Psoas muscle (tissue), 8 donors: Measurements from ENCODE around the gene KREMEN2. TPM values are rescaled to one million over a fixed set of nuclear protein-coding genes. Genes with fewer than 3 reads are reported as not detected.

Experiments used
- ATAC-seq, 4 donors: fragments of 200-7000 bp; cut with Tn5 transposase; one replicate each; pipeline ENCODE4 v1.9.1; 2020; ENCODE audit warnings: moderate library complexity in 3 of 4, mild to moderate bottlenecking in 2 of 4
- DNase-seq, 2 donors: peaks; one replicate each; pipeline ENCODE4 v3.0.0-alpha.2; 2020
- H3K27ac ChIP-seq: fragments of 200-600 bp; one replicate; pipeline ENCODE4 v1.8.0; 2022
- H3K27me3 ChIP-seq, 3 donors: fragments of 200-600 bp in 1 of 3; one replicate each; pipeline versions ENCODE4 v1.6.1 to v1.8.0; 2013 to 2022; ENCODE audit warnings: low read length in 2 of 3, mild to moderate bottlenecking in 2 of 3, moderate library complexity in 1 of 3; ENCODE audit not compliant: insufficient read depth in 3 of 3
- H3K36me3 ChIP-seq, 2 donors: fragments of 200-600 bp in 1 of 2; one replicate each; pipeline versions ENCODE4 v1.6.1 to v1.8.0; 2013 to 2022; ENCODE audit warnings: low read depth in 1 of 2, mild to moderate bottlenecking in 1 of 2, moderate library complexity in 1 of 2; ENCODE audit not compliant: insufficient read depth in 1 of 2
- H3K4me1 ChIP-seq: fragments of 200-600 bp; one replicate; pipeline ENCODE4 v1.8.0; 2022
- H3K4me3 ChIP-seq: fragments of 200-600 bp; one replicate; pipeline ENCODE4 v1.8.0; 2022; ENCODE audit warnings: mild to moderate bottlenecking
- H3K9me3 ChIP-seq: fragments of 200-600 bp; one replicate; pipeline ENCODE4 v1.8.0; 2022
- WGBS, 3 donors: extraction: QIAGEN DNeasy Blood & Tissue Kit; methylation state at CpG; one replicate each; pipeline versions ENCODE4 v1.1.6 to v1.1.7; 2013; 5-methylcytosine and 5-hydroxymethylcytosine counted together
- intact Hi-C, 2 donors: fragments of 100-400 bp; cut with DNase I; formaldehyde crosslinking; loops; one replicate each; pipeline versions ENCODE4 v1.11.0 to v1.14.2; 2022
- polyA plus RNA-seq, 3 donors: library from polyadenylated mRNA; stranded (reverse); fragments of 200-250 nt; gene quantifications; one replicate each; pipeline ENCODE4 v1.2.3, GENCODE V29; 2013
- total RNA-seq, 4 donors: library from RNA; stranded (reverse); fragmentation: NEBNext Ultra II Directional in 2 of 4; extraction: Animal tissue kit (Norgen Biotek cat#: 25700) in 2 of 4; gene quantifications; one replicate each; pipeline versions ENCODE4 v1.2.1 to v1.2.4, GENCODE V29; 2021 to 2023
- TF ChIP-seq, protein P1 (sequence below): fragments of 200-600 bp; IDR thresholded peaks from one replicate; pipeline ENCODE4 v1.8.0; 2022; ENCODE audit warnings: antibody characterized with exemption
- donor health status: healthy with polysubstance abuse.
- donor health status: DM: no; HTN: no; CAD: no; lungs with moderate emphysema.
- donor health status: Bipolar disorder and iron deficiency.
- donor health status: healthy.
- donor health status: DM: yes; HTN: yes; CAD: no.
- donor health status: DM: no; HTN: no; CAD: no.
- donor health status: DM: no; HTN: no; CAD: no.
- donor health status: DM: yes; HTN: yes; CAD: no.

Gene KREMEN2
- total and polyA plus RNA-seq, 7 donors = 0.01 to 0.04 TPM; not detected in 5

DNA sequence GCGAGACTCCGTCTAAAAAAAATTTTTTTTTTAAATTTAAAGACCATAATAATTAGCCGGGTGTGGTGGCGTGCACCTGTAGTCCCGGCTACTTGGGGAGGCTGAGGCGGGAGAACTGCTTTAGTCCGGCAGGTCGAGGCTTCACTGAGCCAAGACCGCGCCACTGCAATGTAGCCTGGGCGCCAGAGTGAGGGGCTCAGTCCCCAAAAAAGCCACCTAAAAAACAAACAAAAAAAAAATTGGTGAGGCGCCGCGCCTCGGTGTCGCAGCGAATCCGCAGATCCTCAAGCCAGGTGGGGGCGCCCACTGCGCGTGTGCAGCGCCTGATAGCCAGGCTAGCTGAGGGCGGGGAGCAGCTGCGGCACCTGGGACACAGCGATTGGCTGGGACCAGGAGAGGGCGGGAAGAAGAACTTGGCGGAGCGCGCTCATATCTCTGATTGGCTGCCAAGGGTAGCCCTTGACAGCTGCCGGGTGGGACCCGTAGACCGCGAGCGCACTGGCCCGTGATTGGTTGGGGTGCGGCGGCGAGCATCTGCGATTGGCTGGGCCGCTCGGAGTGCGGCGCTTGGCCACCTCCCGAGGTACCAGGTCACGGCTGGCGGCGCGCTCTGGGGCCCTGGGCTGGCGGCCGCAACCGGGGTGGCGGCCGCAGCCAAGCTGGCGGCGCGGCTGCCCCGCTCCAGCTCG, 39.7 kb downstream of the KREMEN2 start:
- TF ChIP-seq, protein P1, sequence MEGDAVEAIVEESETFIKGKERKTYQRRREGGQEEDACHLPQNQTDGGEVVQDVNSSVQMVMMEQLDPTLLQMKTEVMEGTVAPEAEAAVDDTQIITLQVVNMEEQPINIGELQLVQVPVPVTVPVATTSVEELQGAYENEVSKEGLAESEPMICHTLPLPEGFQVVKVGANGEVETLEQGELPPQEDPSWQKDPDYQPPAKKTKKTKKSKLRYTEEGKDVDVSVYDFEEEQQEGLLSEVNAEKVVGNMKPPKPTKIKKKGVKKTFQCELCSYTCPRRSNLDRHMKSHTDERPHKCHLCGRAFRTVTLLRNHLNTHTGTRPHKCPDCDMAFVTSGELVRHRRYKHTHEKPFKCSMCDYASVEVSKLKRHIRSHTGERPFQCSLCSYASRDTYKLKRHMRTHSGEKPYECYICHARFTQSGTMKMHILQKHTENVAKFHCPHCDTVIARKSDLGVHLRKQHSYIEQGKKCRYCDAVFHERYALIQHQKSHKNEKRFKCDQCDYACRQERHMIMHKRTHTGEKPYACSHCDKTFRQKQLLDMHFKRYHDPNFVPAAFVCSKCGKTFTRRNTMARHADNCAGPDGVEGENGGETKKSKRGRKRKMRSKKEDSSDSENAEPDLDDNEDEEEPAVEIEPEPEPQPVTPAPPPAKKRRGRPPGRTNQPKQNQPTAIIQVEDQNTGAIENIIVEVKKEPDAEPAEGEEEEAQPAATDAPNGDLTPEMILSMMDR = peak; percentile 33
- Histone ChIP-seq H3K27ac (no peak overlapping the region), H3K4me3 (peak overlapping the region; percentile 13), H3K36me3 (peaks cover 0 to 22% of the 10 kb centered on the region in 2 donors), H3K4me1 (peaks cover 3% of the 10 kb centered on the region), H3K9me3 (no peaks in the 10 kb centered on the region), H3K27me3 (peaks cover 0 to 4% (median 0%) of the 10 kb centered on the region in 3 donors)
- peak; percentile 95 to 98 for DNase-seq
- peak; percentile 97 to 99 (median 98) for ATAC-seq
- intact Hi-C loops = no loop called here
- WGBS, 3 donors = 6 to 11% (median 6%) methylated on average over 37 to 58 of the region's 58 CpGs

DNA sequence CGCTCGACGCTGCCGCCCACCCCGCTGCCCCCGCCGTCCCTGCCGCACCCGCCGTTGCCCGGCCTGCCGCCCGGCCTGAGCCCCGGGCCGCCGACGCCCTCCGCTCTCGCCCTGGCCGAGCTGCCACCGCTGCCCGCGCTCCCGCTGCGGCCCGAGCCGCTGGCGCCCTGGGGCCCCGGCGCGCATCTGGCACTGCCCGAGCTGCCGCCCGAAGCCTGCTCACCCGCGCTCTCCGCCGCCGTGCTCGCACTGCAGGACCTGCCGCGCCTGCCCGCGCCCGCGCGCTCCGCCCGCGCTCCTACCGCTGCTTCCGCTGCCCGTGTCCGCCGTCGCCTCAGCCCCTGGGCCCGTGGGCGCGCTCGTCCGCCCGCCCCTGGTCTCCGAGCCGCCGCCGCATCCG, 40.2 kb downstream of the KREMEN2 start:
- Histone ChIP-seq H3K4me3 (no peak overlapping the region), H3K9me3 (no peaks in the 10 kb centered on the region), H3K27ac (no peak overlapping the region), H3K36me3 (peaks cover 0 to 22% of the 10 kb centered on the region in 2 donors), H3K27me3 (peaks cover 0 to 4% (median 0%) of the 10 kb centered on the region in 3 donors), H3K4me1 (peaks cover 3% of the 10 kb centered on the region)
- intact Hi-C loops = no loop called here
- DNase-seq = peak in 1 of 2 donors; percentile 39
- ATAC-seq = no peak
- WGBS, 3 donors = 0 to 1% (median 0%) methylated on average over 8 to 66 of the region's 67 CpGs
- TF ChIP-seq, protein P1 = no peak

DNA sequence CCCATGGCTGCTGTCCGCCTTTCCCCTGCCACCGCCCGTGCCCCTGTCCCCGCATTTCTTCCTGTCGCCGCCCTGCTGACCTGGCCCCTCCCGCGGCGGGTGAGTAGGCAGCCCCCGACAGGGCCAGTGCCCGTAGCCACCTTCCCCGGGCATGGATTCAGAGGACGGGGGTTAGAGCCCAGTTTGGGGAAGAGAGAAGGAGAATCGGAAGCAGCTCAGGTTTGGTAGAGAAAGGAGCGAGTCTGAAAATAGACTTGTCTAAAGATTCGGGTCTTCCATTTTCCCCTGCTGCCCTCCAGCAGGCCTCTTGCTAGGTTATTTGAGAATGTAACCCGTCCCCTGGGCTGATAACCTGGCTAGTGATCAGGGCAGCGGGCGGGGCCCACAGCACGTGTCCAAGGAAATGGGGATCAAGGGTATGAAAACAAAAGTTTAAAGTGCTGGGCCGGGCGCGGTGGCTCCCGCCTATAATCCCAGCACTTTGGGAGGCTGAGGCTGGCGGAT, 40.8 kb downstream of the KREMEN2 start:
- Histone ChIP-seq H3K36me3 (peaks cover 0 to 22% of the 10 kb centered on the region in 2 donors), H3K4me1 (peaks cover 3% of the 10 kb centered on the region), H3K27me3 (peaks cover 0 to 4% (median 0%) of the 10 kb centered on the region in 3 donors), H3K9me3 (no peaks in the 10 kb centered on the region), H3K4me3 (peak overlapping the region; percentile 70), H3K27ac (peak overlapping the region; percentile 84)
- intact Hi-C loops = no loop called here
- ATAC-seq = no peak
- TF ChIP-seq, protein P1 = no peak
- DNase-seq = no peak
- 8 to 12% (median 10%) methylated on average over 22 to 25 of the region's 25 CpGs for WGBS, 3 donors

DNA sequence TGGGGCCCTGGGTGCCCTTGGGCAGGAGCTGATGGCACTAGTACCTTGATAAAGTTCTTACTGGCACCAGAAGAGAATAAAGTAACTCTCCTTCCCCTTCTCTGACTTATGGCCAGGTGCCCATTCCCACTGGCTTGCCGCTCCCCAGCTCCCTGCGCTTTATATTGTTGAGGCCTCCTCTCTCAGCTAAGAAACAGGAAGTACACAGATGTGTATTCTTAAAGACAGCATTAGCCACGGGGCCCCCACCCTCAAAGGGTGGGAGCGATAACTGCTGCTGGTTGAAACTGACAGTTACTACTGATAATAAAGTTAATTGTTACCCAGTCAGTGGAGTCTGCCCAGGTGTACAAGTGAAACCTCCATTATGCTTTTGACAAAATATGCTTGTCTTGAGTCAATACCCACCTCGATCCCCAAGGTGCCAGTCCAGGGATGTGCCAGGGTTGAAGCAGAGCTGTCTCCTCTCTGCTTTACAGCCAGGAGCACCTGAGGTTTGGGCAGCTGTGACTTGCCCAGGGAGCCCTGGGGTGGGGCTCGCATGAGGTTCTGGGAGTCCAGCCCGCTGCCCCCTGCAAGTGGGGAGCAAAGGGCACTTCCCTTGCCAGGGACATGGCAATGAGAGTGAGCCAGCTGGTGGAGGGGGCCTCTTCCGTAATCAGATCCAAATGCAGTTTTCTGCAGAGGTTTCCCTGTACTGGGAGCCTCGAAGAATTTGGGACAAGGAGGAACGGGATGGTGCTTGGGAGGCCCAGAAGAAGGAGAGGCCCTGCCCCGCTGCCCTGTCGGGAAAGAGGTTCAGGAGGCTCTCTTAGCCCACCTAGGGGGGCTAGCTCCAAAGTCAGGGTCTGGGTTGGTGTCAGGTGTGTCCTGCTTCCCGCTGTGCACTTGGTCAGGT, 43.2 kb downstream of the KREMEN2 start:
- WGBS, 3 donors = 60 to 66% (median 61%) methylated on average over 13 of the region's 13 CpGs
- peaks cover 0 to 16% of the 10 kb centered on the region in 2 donors for H3K36me3 ChIP-seq
- TF ChIP-seq, protein P1 = no peak
- H3K9me3 ChIP-seq = no peaks in the 10 kb centered on the region
- intact Hi-C loops = no loop called here
- DNase-seq (no peak), ATAC-seq (no peak)
- H3K27me3 ChIP-seq = peaks cover 0 to 15% (median 11%) of the 10 kb centered on the region in 3 donors
- peaks cover 3% of the 10 kb centered on the region for H3K4me1 ChIP-seq
- no peak overlapping the region for H3K4me3 ChIP-seq
- H3K27ac ChIP-seq = no peak overlapping the region
